ENCODE data around the gene GOLGA6D. TPM values are rescaled to one million over a fixed set of nuclear protein-coding genes. Genes with fewer than 3 reads are reported as not detected.
"Not testable (repeated sequence)": the region's sequence is repeated elsewhere in the genome, so short reads cannot be mapped to it uniquely, and the experiment has no call there.

Gene GOLGA6D, protein sequence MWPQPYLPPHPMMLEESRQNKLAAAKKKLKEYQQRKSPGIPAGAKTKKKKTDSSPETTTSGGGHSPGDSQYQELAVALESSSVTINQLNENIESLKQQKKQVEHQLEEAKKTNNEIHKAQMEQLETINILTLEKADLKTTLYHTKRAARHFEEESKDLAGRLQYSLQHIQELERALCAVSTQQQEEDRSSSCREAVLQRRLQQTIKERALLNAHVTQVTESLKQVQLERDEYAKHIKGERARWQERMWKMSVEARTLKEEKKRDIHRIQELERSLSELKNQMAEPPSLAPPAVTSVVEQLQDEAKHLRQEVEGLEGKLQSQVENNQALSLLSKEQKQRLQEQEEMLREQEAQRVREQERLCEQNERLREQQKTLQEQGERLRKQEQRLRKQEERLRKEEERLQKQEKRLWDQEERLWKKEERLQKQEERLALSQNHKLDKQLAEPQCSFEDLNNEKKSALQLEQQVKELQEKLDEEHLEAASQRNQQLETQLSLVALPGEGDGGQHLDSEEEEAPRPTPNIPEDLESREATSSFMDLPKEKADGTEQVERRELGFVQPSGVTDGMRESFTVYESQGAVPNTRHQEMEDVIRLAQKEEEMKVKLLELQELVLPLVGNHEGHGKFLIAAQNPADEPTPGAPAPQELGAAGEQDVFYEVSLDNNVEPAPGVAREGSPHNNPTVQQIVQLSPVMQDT
- total RNA-seq (ENCODE audit: low replicate concordance) = not detected in 2 replicates

DNA sequence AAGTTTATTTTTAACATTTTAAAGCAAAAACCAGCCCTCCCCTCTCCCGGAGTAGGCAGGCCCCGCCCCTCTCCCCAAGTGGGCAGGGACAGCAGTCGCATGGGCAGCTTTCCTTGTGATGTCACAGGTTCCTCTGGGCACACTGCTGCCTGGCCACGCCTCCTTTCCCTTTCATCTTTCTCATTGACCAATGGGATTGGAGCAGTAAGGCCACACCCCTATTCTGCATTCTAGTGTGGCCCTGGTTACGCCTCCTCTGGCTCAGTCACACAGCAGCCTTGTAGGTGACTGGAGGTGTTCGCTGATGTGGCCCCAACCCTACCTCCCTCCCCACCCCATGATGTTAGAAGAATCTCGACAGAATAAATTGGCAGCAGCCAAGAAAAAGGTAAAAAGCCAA, at the start of gene GOLGA6D:
TSS of gene GOLGA6D (plus strand) at position 264 of the 400 bp plus-strand sequence. CDS start at position 305, 41 bp downstream.
- not testable (repeated sequence) for H3K4me3 ChIP-seq (ENCODE audit: low read depth, low read length); DNase-seq (ENCODE audit: low read depth)

DNA sequence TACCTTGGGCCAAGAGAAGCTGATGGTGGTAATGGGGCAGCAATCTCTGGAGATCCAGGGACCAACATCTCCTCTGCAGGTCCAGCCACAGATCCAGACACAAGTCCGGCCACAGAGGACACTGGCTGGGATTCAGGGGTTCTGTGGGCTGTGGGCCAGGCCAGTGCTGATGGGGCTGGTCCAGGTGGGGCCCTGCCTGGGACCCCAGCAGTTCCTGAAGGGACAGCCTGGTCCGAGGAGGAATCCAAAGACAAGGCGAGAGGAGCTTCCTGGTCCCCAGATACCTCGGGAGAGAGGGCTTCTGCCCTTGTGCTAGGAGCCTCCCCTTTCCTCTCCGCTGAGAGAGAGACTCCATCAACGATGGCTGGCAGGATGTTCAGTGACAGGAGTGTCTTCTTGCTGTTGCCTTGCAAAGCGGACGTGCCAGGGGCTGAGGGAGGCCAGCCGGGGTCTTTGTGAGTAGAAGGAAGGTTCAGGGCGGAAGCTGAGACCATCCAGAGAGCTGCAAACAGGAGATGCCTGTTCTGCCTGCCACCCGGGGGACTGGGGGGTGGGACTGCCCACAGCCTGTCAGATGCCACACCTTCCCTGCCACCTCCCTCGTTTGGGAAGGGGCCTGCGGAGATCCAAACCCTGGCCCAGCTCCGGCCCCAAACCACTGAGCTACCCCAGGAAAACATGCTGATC, 49.0 kb upstream of the GOLGA6D start:
- no peak overlapping the region for H3K4me3 ChIP-seq (ENCODE audit: low read depth, low read length)
- TF ChIP-seq, protein P1, sequence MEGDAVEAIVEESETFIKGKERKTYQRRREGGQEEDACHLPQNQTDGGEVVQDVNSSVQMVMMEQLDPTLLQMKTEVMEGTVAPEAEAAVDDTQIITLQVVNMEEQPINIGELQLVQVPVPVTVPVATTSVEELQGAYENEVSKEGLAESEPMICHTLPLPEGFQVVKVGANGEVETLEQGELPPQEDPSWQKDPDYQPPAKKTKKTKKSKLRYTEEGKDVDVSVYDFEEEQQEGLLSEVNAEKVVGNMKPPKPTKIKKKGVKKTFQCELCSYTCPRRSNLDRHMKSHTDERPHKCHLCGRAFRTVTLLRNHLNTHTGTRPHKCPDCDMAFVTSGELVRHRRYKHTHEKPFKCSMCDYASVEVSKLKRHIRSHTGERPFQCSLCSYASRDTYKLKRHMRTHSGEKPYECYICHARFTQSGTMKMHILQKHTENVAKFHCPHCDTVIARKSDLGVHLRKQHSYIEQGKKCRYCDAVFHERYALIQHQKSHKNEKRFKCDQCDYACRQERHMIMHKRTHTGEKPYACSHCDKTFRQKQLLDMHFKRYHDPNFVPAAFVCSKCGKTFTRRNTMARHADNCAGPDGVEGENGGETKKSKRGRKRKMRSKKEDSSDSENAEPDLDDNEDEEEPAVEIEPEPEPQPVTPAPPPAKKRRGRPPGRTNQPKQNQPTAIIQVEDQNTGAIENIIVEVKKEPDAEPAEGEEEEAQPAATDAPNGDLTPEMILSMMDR (IDR thresholded peaks at IDR 0.05; ENCODE audit: insufficient read depth, low read length) = no peak
- DNase-seq (ENCODE audit: low read depth) = no peak

DNA sequence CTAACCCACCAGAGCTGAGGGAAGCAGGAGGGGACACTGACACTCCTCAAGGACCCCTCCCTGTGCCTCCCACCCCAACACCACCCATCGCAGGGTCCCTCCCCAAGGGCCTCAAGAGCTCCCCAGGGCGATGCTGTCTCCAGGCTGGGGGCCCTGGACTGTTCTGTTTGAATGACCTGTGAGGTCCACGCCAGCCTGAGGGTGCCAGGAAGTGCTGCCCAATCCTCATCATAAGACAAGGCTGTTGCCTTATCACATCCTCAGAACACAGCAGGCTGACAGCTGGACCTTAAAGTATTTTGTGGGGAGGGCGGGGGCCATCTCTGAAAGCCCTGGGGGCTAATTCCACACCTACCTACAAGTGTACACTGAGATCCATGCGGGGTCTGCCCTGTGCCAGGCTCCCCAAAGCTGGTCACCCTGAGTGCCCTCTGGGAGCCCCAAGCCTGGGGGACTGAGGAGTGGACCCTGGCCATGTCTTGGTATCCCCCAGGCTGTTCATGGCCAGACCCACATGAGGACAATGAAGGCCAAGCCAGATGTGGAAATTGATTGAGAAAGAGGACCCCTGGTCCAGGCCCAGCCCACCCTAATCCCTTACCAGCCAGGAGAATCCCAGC, 48.3 kb upstream of the GOLGA6D start:
- DNase-seq (ENCODE audit: low read depth) = no peak
- TF ChIP-seq, protein P1 (IDR thresholded peaks at IDR 0.05; ENCODE audit: insufficient read depth, low read length) = no peak
- H3K4me3 ChIP-seq (ENCODE audit: low read depth, low read length) = no peak overlapping the region

DNA sequence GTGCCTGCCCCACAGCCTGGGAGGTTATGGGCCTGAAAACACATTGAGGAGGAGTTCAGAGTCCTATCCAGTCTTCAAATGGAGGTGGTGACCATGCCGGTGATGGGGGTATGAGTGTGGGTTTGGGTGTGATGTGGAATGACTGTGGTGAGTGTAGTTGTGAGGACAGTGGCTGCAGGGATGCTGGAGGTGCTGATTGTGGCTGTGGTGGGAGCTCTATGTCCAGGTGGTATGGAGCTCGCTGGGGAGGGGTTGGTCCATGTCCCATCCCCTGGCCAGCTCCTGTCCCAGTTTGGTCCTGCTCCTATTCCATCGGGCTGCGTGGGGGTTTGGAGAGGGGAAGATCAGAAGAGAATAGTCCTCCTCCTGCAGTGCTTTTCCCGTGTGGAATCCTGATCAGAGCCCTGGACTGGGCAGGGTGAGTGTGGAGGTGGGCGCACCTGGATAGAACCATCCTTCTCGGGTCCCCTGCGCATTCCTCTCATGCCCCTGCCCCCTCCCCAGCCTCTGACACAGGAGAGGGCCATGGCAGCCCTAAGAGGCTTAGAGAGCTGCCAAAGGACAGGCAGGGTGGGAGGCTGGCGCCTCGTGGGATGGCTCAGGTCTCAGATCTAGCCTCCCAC, 47.5 kb upstream of the GOLGA6D start:
- no peak overlapping the region for H3K4me3 ChIP-seq (ENCODE audit: low read depth, low read length)
- TF ChIP-seq, protein P1 (IDR thresholded peaks at IDR 0.05; ENCODE audit: insufficient read depth, low read length) = no peak
- DNase-seq (ENCODE audit: low read depth) = no peak

DNA sequence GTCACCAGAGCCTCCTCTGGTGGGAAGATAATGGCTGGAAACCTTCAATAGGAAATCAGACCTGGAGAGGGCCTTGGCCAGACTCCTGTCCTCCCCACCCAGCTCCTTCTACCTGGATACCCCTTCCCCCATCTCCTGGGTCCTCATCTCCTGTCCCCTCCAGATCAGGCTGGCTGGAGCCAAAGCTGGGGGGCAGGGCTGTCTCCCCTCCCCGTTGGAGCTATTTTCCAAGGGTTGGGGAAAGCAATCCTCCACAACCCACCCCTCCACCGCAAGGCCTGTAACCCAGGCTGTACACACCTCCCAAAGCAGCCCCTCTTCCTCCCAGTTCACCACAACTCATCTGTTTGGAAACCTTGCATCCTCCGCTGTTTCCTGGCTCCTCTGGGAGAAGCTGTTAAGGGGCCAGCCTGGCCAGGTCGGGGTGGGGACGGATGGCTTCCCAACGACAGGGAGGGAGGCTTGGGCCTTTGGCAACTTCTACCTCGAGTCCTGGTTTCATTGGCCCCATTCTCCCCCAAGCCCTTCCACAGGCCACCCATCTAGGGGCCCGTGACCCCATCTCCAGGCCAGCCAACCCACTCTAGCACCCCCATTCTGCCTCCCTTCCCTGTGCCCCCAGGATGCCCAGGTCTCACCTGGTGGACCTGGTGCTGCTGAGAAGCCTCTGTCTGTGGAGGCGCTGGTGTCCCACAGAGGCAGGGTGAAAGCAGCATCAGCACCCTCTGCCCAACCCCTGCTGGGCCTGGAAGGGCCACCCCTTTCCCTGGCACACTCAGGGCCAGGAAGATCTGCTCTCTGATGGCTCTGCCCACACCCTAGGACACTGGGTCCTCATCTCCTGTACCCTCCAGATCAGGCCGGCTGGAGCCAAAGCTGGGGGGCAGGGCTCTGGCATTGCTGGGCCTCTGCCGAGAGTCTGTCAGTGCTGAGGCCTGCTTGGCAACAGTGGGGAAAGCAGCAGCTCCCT, 46.6 kb upstream of the GOLGA6D start:
- TF ChIP-seq, protein P1 (IDR thresholded peaks at IDR 0.05; ENCODE audit: insufficient read depth, low read length) = no peak
- H3K4me3 ChIP-seq (ENCODE audit: low read depth, low read length) = no peak overlapping the region
- DNase-seq (ENCODE audit: low read depth) = no peak

DNA sequence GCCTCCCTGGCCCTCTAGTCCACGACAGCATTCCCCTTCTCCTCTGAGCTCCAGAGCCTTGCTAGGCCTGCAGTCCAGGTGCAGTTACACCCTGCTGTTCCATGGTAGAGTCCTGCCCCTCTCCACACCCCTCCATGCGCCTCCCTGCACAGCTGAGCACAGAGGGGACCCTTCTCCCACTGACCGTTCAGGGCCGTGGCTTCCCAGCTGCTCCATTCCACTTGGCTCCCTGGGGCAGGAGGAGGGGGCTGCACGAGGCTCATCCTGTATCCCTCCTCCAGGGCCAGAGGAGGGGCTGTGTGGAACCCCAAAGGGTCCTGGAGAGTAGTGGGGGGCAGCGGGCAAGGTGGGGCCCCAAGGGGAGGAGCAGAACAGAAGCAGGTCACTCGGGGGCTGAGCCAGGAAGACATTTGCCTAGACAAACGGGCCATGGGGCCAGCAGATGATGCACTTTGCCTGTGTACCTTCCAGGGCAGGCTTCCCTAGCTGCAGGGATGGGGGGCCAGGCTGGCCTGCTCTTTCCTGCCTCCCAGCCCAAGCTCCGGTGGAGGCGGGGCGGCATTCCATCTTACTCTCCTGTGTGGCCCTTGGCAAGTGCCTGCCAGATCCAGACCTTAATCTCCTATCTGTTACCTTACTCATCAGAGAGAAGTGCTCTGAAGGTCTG, 45.2 kb upstream of the GOLGA6D start:
- no peak for DNase-seq (ENCODE audit: low read depth)
- no peak overlapping the region for H3K4me3 ChIP-seq (ENCODE audit: low read depth, low read length)
- TF ChIP-seq, protein P1 (IDR thresholded peaks at IDR 0.05; ENCODE audit: insufficient read depth, low read length) = no peak
